KMS-11 (cell line): ENCODE results near the gene ASNS.

Source experiments
- H2AFZ ChIP-seq: fragments of 200-600 bp; sonication (generic); 2 replicates; pipeline ENCODE4 v1.6.1; 2016; ENCODE audit warnings: antibody characterized with exemption, mixed run types, low read depth
- H3K27ac ChIP-seq: fragments of 200-600 bp; sonication (generic); 2 replicates; pipeline ENCODE4 v1.6.1; 2016; ENCODE audit warnings: mild to moderate bottlenecking, mixed run types
- H3K27me3 ChIP-seq: fragments of 200-600 bp; sonication (generic); 2 replicates; pipeline ENCODE4 v1.6.1; 2017; ENCODE audit warnings: mild to moderate bottlenecking, low read depth, mixed run types, moderate library complexity; ENCODE audit not compliant: insufficient read depth
- H3K36me3 ChIP-seq: fragments of 200-600 bp; sonication (generic); 2 replicates; pipeline ENCODE4 v1.6.1; 2017; ENCODE audit warnings: mild to moderate bottlenecking, mixed run types; ENCODE audit not compliant: insufficient read depth
- H3K4me1 ChIP-seq: fragments of 200-600 bp; sonication (generic); 2 replicates; pipeline ENCODE4 v1.6.1; 2016; ENCODE audit warnings: mild to moderate bottlenecking, low read depth, mixed run types; ENCODE audit not compliant: poor library complexity, severe bottlenecking
- H3K4me2 ChIP-seq: fragments of 200-600 bp; sonication (generic); 2 replicates; pipeline ENCODE4 v1.7.0; 2016; ENCODE audit warnings: mild to moderate bottlenecking, mixed run types
- H3K4me3 ChIP-seq: fragments of 200-600 bp; sonication (generic); IDR thresholded peaks from 2 replicates; pipeline ENCODE4 v1.6.1; 2017; ENCODE audit warnings: low read depth, low read length, mixed read lengths; ENCODE audit not compliant: insufficient read depth
- H3K79me2 ChIP-seq: fragments of 200-600 bp; sonication (generic); 2 replicates; pipeline ENCODE4 v1.6.1; 2016; ENCODE audit warnings: low read depth, mixed run types; ENCODE audit not compliant: insufficient read depth
- H3K9ac ChIP-seq: fragments of 200-600 bp; sonication (generic); 2 replicates; pipeline ENCODE4 v1.6.1; 2016; ENCODE audit warnings: mild to moderate bottlenecking, mixed run types
- H4K20me1 ChIP-seq: fragments of 200-600 bp; sonication (generic); 2 replicates; pipeline ENCODE4 v1.6.1; 2016; ENCODE audit warnings: mild to moderate bottlenecking, mixed run types; ENCODE audit not compliant: insufficient read depth
- TF ChIP-seq, protein P1 (sequence below): fragments of 200-600 bp; sonication (generic); conservative IDR thresholded peaks from 2 replicates; pipeline ENCODE4 v1.6.1; 2017; ENCODE audit warnings: low read depth, mild to moderate bottlenecking, antibody characterized with exemption, low read length, moderate library complexity, mixed read lengths

ASNS gene

GRCh38 chr7:97873606-97874005 is 1.4 kb upstream of the ASNS start:
- Histone ChIP-seq H2AFZ (no peak overlapping the region), H3K79me2 (peaks cover 15% of the 10 kb centered on the region; the same call in 1 of the 2 replicates), H3K9ac (no peak overlapping the region), H3K27ac (no peak overlapping the region), H3K36me3 (no peaks in the 10 kb centered on the region; the same call in 1 of the 2 replicates), H3K4me1 (peaks cover 24% of the 10 kb centered on the region), H4K20me1 (no peaks in the 10 kb centered on the region), H3K4me2 (no peak overlapping the region), H3K27me3 (no peaks in the 10 kb centered on the region), H3K4me3 (no peak overlapping the region)
- TF ChIP-seq, protein P1, sequence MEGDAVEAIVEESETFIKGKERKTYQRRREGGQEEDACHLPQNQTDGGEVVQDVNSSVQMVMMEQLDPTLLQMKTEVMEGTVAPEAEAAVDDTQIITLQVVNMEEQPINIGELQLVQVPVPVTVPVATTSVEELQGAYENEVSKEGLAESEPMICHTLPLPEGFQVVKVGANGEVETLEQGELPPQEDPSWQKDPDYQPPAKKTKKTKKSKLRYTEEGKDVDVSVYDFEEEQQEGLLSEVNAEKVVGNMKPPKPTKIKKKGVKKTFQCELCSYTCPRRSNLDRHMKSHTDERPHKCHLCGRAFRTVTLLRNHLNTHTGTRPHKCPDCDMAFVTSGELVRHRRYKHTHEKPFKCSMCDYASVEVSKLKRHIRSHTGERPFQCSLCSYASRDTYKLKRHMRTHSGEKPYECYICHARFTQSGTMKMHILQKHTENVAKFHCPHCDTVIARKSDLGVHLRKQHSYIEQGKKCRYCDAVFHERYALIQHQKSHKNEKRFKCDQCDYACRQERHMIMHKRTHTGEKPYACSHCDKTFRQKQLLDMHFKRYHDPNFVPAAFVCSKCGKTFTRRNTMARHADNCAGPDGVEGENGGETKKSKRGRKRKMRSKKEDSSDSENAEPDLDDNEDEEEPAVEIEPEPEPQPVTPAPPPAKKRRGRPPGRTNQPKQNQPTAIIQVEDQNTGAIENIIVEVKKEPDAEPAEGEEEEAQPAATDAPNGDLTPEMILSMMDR, result no peak

DNA sequence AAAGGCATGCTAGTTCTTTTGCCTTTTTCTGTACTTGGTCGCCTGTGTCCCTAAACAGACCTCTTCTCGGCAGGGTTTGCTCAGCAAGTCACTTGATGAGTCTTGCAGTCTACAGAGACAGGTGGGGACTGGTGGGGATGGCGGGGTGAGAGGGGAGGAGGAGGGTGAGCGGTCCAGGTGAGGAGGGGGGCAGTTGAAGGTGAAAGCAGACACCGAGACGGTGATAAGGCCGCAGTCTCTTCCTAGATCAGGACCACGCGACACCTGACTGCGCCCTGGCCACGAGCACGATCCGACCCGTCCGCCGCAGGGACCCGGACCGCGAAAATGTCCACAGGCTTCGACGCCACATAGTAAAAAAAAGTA is 566 bp downstream of the ASNS start:
- Histone ChIP-seq H4K20me1 (no peaks in the 10 kb centered on the region), H3K4me2 (peak overlapping the region; percentile 92), H3K27ac (peak overlapping the region; percentile 75), H3K36me3 (no peaks in the 10 kb centered on the region; the same call in 1 of the 2 replicates), H3K4me1 (peaks cover 24% of the 10 kb centered on the region), H3K9ac (peak overlapping the region; percentile 66), H3K79me2 (peaks cover 15% of the 10 kb centered on the region; the same call in 1 of the 2 replicates), H3K4me3 (no peak overlapping the region), H2AFZ (peak overlapping the region; percentile 73), H3K27me3 (no peaks in the 10 kb centered on the region)
- TF ChIP-seq, protein P1, result no peak

- H3K27me3 ChIP-seq, result no peaks in the 10 kb centered on the region
- no peak overlapping the region for H3K4me2 ChIP-seq
- no peak overlapping the region for H3K27ac ChIP-seq
- no peak overlapping the region for H2AFZ ChIP-seq
- TF ChIP-seq, protein P1, result no peak
- no peak overlapping the region for H3K4me3 ChIP-seq
- peaks cover 26% of the 10 kb centered on the region for H3K4me1 ChIP-seq
- no peaks in the 10 kb centered on the region; the same call in 1 of the 2 replicates for H3K36me3 ChIP-seq
- H4K20me1 ChIP-seq, result no peaks in the 10 kb centered on the region
- peaks cover 15% of the 10 kb centered on the region; the same call in 1 of the 2 replicates for H3K79me2 ChIP-seq
- no peak overlapping the region for H3K9ac ChIP-seq
These were observed 3.4 kb downstream of the ASNS start for GRCh38 chr7:97868788-97869187.

- H2AFZ ChIP-seq, result no peak overlapping the region
- H3K36me3 ChIP-seq, result no peaks in the 10 kb centered on the region; the same call in 1 of the 2 replicates
- TF ChIP-seq, protein P1, result no peak
- no peak overlapping the region for H3K4me3 ChIP-seq
- H3K4me2 ChIP-seq, result no peak overlapping the region
- peaks cover 15% of the 10 kb centered on the region; the same call in 1 of the 2 replicates for H3K79me2 ChIP-seq
- no peak overlapping the region for H3K27ac ChIP-seq
- no peak overlapping the region for H3K9ac ChIP-seq
- H3K27me3 ChIP-seq, result no peaks in the 10 kb centered on the region
- H3K4me1 ChIP-seq, result peaks cover 26% of the 10 kb centered on the region
- no peaks in the 10 kb centered on the region for H4K20me1 ChIP-seq
These were observed 3.9 kb downstream of the ASNS start for GRCh38 chr7:97868314-97868713.
